Astrocyte (in vitro differentiated cells and primary cell): ENCODE results near the gene SCAF11. TPM values are rescaled to one million over a fixed set of nuclear protein-coding genes. Genes with fewer than 3 reads are reported as not detected.
A peak's percentile ranks its signal among the peaks of the same experiment; 100 is the strongest.

ENCODE experiments used
- DNase-seq: peaks from one replicate; pipeline ENCODE4 v3.0.0-alpha.2; 2010; ENCODE audit warnings: low read depth
- FAIRE-seq: peaks from 2 replicates; lab custom pipeline; 2011; peaks lifted over from hg19 to GRCh38; lab: Jason Lieb, UNC
- H2AFZ ChIP-seq: 2 replicates; pipeline ENCODE4 v1.6.0; 2012; ENCODE audit warnings: low read depth, low read length, inconsistent platforms
- H3K27ac ChIP-seq: 2 replicates; pipeline ENCODE4 v1.5.1; 2011; ENCODE audit warnings: low read depth, low read length, inconsistent platforms
- H3K27me3 ChIP-seq: 2 replicates; pipeline ENCODE4 v1.6.0; 2011; ENCODE audit warnings: low read length, inconsistent platforms; ENCODE audit not compliant: insufficient read depth
- H3K36me3 ChIP-seq: 2 replicates; pipeline ENCODE4 v1.5.1; 2011; ENCODE audit warnings: low read length, inconsistent platforms; ENCODE audit not compliant: insufficient read depth
- H3K4me1 ChIP-seq: 2 replicates; pipeline ENCODE4 v1.5.1; 2011; ENCODE audit warnings: low read length, inconsistent platforms; ENCODE audit not compliant: insufficient read depth
- H3K4me2 ChIP-seq: 2 replicates; pipeline ENCODE4 v1.6.0; 2012; ENCODE audit warnings: low read length, inconsistent platforms
- H3K4me3 ChIP-seq: 2 replicates; pipeline ENCODE4 v1.5.1; 2011; ENCODE audit warnings: low read depth, mild to moderate bottlenecking, low read length, inconsistent platforms; ENCODE audit not compliant: insufficient read depth
- H3K79me2 ChIP-seq: 2 replicates; pipeline ENCODE4 v1.6.0; 2012; ENCODE audit warnings: mild to moderate bottlenecking, low read length, inconsistent platforms; ENCODE audit not compliant: insufficient read depth
- H3K9ac ChIP-seq: 2 replicates; pipeline ENCODE4 v1.6.0; 2012; ENCODE audit warnings: mild to moderate bottlenecking, low read length, inconsistent platforms
- H3K9me3 ChIP-seq: 2 replicates; pipeline ENCODE4 v1.5.1; 2012; ENCODE audit warnings: low read depth, mild to moderate bottlenecking, low read length, inconsistent platforms; ENCODE audit not compliant: insufficient read depth
- H4K20me1 ChIP-seq: 2 replicates; pipeline ENCODE4 v1.6.0; 2012; ENCODE audit warnings: low read length, inconsistent platforms; ENCODE audit not compliant: insufficient read depth
- H3K27ac Mint-ChIP-seq: one replicate; pipeline ENCODE4 v1.8.0; 2021; ENCODE audit warnings: mild to moderate bottlenecking, mixed read lengths; ENCODE audit not compliant: unreplicated experiment
- H3K27me3 Mint-ChIP-seq: one replicate; pipeline ENCODE4 v1.8.0; 2021; ENCODE audit warnings: low read depth, mixed read lengths; ENCODE audit not compliant: unreplicated experiment
- H3K36me3 Mint-ChIP-seq: one replicate; pipeline ENCODE4 v1.8.0; 2021; ENCODE audit warnings: low read depth, mixed read lengths; ENCODE audit not compliant: unreplicated experiment
- H3K4me1 Mint-ChIP-seq: one replicate; pipeline ENCODE4 v1.8.0; 2021; ENCODE audit warnings: low read depth, mixed read lengths; ENCODE audit not compliant: unreplicated experiment
- H3K4me3 Mint-ChIP-seq: one replicate; pipeline ENCODE4 v1.8.0; 2021; ENCODE audit warnings: mild to moderate bottlenecking, moderate library complexity, mixed read lengths; ENCODE audit not compliant: unreplicated experiment
- H3K9me3 Mint-ChIP-seq: one replicate; pipeline ENCODE4 v1.8.0; 2021; ENCODE audit warnings: mild to moderate bottlenecking, mixed read lengths; ENCODE audit not compliant: unreplicated experiment
- EZH2 ChIP-seq: IDR thresholded peaks from 2 replicates; pipeline ENCODE4 v1.6.1; 2012; ENCODE audit warnings: mild to moderate bottlenecking, low read length, inconsistent platforms; ENCODE audit not compliant: insufficient read depth
- total RNA-seq: library from RNA; stranded (reverse); gene quantifications from 2 replicates; pipeline ENCODE4 v1.2.1, GENCODE V29; 2021
- TF ChIP-seq, protein P1 (sequence below): IDR thresholded peaks from 2 replicates; pipeline ENCODE4 v1.5.1; 2011; ENCODE audit warnings: low read depth, mild to moderate bottlenecking, inconsistent platforms, low read length, moderate library complexity; ENCODE audit not compliant: insufficient read depth

Gene SCAF11
- total RNA-seq, 1 donor from 2014 or later: 118 TPM

DNA sequence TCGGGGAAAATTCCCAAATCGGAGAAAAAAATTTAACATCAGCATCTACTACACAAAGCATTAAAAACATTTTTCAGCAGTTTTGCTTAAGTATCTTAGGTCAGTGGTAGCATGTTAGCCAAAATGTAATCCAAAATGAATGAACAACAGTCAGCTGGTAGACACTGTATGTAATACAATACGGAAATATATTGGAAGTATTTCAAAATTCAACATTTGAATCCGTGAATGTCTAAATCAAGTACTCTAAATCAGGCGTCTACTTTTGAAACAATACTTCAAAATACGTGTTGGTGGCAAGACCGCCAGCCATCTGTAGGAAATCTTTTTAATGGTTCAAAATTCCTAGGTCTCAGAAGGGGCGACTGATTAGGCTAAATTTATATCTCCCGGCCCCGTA, 1.1 kb downstream of the SCAF11 start:
- H3K9me3 Mint-ChIP-seq: no peaks in the 10 kb centered on the region
- Histone ChIP-seq H3K27ac (peak overlapping the region; percentile 99), H3K4me2 (peak overlapping the region; percentile 91), H3K4me3 (peak overlapping the region; percentile 92), H2AFZ (peak overlapping the region; percentile 67), H3K9me3 (no peaks in the 10 kb centered on the region), H3K4me1 (peaks cover 20% of the 10 kb centered on the region), H4K20me1 (peaks cover 50% of the 10 kb centered on the region), H3K9ac (peak overlapping the region; percentile 100), H3K36me3 (peaks cover 13% of the 10 kb centered on the region), H3K79me2 (peaks cover 61% of the 10 kb centered on the region), H3K27me3 (no peaks in the 10 kb centered on the region)
- no peaks in the 10 kb centered on the region for H3K27me3 Mint-ChIP-seq
- FAIRE-seq: no peak
- peak overlapping the region; percentile 96 for H3K27ac Mint-ChIP-seq
- H3K4me3 Mint-ChIP-seq: peak overlapping the region; percentile 97
- TF ChIP-seq EZH2: no peak
- TF ChIP-seq, protein P1, sequence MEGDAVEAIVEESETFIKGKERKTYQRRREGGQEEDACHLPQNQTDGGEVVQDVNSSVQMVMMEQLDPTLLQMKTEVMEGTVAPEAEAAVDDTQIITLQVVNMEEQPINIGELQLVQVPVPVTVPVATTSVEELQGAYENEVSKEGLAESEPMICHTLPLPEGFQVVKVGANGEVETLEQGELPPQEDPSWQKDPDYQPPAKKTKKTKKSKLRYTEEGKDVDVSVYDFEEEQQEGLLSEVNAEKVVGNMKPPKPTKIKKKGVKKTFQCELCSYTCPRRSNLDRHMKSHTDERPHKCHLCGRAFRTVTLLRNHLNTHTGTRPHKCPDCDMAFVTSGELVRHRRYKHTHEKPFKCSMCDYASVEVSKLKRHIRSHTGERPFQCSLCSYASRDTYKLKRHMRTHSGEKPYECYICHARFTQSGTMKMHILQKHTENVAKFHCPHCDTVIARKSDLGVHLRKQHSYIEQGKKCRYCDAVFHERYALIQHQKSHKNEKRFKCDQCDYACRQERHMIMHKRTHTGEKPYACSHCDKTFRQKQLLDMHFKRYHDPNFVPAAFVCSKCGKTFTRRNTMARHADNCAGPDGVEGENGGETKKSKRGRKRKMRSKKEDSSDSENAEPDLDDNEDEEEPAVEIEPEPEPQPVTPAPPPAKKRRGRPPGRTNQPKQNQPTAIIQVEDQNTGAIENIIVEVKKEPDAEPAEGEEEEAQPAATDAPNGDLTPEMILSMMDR: no peak
- peaks cover 14% of the 10 kb centered on the region for H3K36me3 Mint-ChIP-seq
- H3K4me1 Mint-ChIP-seq: peaks cover 36% of the 10 kb centered on the region
- no peak for DNase-seq

DNA sequence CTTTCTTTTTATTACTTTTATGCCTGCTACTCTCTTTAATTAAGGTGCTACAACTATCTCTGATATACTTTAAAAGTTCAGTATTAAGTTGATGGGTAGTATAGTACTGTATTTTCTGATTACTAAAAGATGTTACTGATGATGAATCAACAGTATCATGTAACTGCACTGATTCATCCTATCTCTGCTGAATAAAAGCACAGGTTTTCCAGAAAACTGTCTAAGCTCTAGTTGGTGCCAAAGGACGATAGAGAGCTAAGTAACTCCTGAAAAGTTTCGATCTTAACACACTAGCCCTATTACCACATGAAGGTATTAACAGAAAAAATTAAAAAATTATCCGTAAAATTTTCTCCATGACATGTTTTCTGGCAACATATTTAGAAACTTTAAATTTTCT, 2.1 kb downstream of the SCAF11 start:
- Histone ChIP-seq H2AFZ (no peak overlapping the region), H4K20me1 (peaks cover 60% of the 10 kb centered on the region), H3K4me3 (peak overlapping the region; percentile 92), H3K4me1 (peaks cover 20% of the 10 kb centered on the region), H3K27me3 (no peaks in the 10 kb centered on the region), H3K79me2 (peaks cover 71% of the 10 kb centered on the region), H3K4me2 (peak overlapping the region; percentile 91), H3K9me3 (no peaks in the 10 kb centered on the region), H3K36me3 (peaks cover 13% of the 10 kb centered on the region), H3K27ac (no peak overlapping the region), H3K9ac (peak overlapping the region; percentile 100)
- Mint-ChIP-seq H3K27ac (peak overlapping the region; percentile 96), H3K4me3 (peak overlapping the region; percentile 97), H3K27me3 (no peaks in the 10 kb centered on the region), H3K36me3 (peaks cover 15% of the 10 kb centered on the region), H3K9me3 (no peaks in the 10 kb centered on the region), H3K4me1 (peaks cover 36% of the 10 kb centered on the region)
- TF ChIP-seq, protein P1: no peak
- no peak for TF ChIP-seq EZH2
- peak; percentile 40 for DNase-seq
- FAIRE-seq: no peak

DNA sequence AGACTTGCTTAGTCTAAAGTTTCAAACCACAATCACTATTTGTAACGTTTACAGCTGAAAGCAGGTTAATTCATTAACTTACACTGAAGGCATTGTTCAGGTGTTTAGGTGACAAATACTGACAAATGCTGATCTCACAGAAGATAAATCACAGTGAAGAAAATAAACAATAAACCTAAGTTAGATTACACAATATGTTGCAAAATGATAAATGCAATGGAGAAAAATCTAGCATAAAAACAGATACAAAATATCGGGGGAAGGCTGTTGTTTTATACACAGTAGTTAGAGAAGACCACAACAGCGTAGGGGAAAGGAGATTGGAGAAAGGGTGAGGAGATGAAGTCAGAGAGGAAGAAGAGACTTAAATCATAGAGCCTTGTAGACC, 3.0 kb downstream of the SCAF11 start:
- Histone ChIP-seq H4K20me1 (peaks cover 69% of the 10 kb centered on the region), H3K79me2 (peaks cover 80% of the 10 kb centered on the region), H3K4me2 (peak overlapping the region; percentile 91), H3K9ac (no peak overlapping the region), H3K27me3 (no peaks in the 10 kb centered on the region), H3K4me3 (no peak overlapping the region), H3K9me3 (no peaks in the 10 kb centered on the region), H3K4me1 (peaks cover 20% of the 10 kb centered on the region), H2AFZ (no peak overlapping the region), H3K36me3 (peaks cover 13% of the 10 kb centered on the region), H3K27ac (no peak overlapping the region)
- no peaks in the 10 kb centered on the region for H3K9me3 Mint-ChIP-seq
- H3K27me3 Mint-ChIP-seq: no peaks in the 10 kb centered on the region
- H3K27ac Mint-ChIP-seq: peak overlapping the region; percentile 70
- no peak for FAIRE-seq
- TF ChIP-seq, protein P1: no peak
- no peak for TF ChIP-seq EZH2
- peaks cover 38% of the 10 kb centered on the region for H3K4me1 Mint-ChIP-seq
- peak overlapping the region; percentile 97 for H3K4me3 Mint-ChIP-seq
- H3K36me3 Mint-ChIP-seq: peaks cover 15% of the 10 kb centered on the region
- no peak for DNase-seq
